Measurements from ENCODE around the gene TCERG1L. TPM values are rescaled to one million over a fixed set of nuclear protein-coding genes. Genes with fewer than 3 reads are reported as not detected.

The TCERG1L gene
- total RNA-seq, 2 donors from 2014 or later, result 1.6 to 4.5 TPM

- H3K36me3 ChIP-seq (ENCODE audit: control insufficient read depth, insufficient read depth, low read length), result no peaks in the 10 kb centered on the region
- peak; percentile 24 for DNase-seq
- no peak overlapping the region for H3K9ac ChIP-seq (ENCODE audit: extremely low read depth, low read length, poor library complexity, severe bottlenecking)
- no peaks in the 10 kb centered on the region for H3K4me1 ChIP-seq (ENCODE audit: control insufficient read depth, insufficient read depth, low read length)
- H3K4me3 Mint-ChIP-seq, result no peak overlapping the region
- no peaks in the 10 kb centered on the region for H3K27me3 Mint-ChIP-seq (ENCODE audit: insufficient read depth)
- no peak for TF ChIP-seq CTCF (conservative IDR thresholded peaks at IDR 0.05)
- peaks cover under 1% of the 10 kb centered on the region for H3K4me1 Mint-ChIP-seq
- no peaks in the 10 kb centered on the region for H3K36me3 Mint-ChIP-seq (ENCODE audit: low read depth)
- no peaks in the 10 kb centered on the region for H3K9me3 ChIP-seq (ENCODE audit: control insufficient read depth, low read length)
- WGBS, 2 experiments (ENCODE audit: insufficient coverage in 1 of 2, insufficient read length in 1 of 2), result 89 to 93% methylated on average over 11 to 17 of the region's 17 CpGs
- H3K9me3 Mint-ChIP-seq, result no peaks in the 10 kb centered on the region
- H3K27me3 ChIP-seq (ENCODE audit: control insufficient read depth, insufficient read depth, low read length, poor library complexity, severe bottlenecking), result no peaks in the 10 kb centered on the region
- H3K27ac Mint-ChIP-seq, result no peak overlapping the region
- no peak overlapping the region for H3K27ac ChIP-seq (ENCODE audit: low read depth, low read length)
- H3K4me3 ChIP-seq (ENCODE audit: low read length), result no peak overlapping the region
Observed at GRCh38 chr10:131168238-131168875, 143.2 kb downstream of the TCERG1L start.

- H3K27me3 ChIP-seq (ENCODE audit: control insufficient read depth, insufficient read depth, low read length, poor library complexity, severe bottlenecking), result no peaks in the 10 kb centered on the region
- Mint-ChIP-seq H3K27me3 (ENCODE audit: insufficient read depth) (no peaks in the 10 kb centered on the region), H3K27ac (no peak overlapping the region), H3K9me3 (no peaks in the 10 kb centered on the region), H3K4me3 (no peak overlapping the region), H3K36me3 (ENCODE audit: low read depth) (no peaks in the 10 kb centered on the region), H3K4me1 (peaks cover 6% of the 10 kb centered on the region)
- DNase-seq, result peak; percentile 10
- H3K4me3 ChIP-seq (ENCODE audit: low read length), result no peak overlapping the region
- 80 to 98% methylated on average over 5 to 13 of the region's 13 CpGs for WGBS, 2 experiments (ENCODE audit: insufficient coverage in 1 of 2, insufficient read length in 1 of 2)
- no peak overlapping the region for H3K27ac ChIP-seq (ENCODE audit: low read depth, low read length)
- no peak for TF ChIP-seq CTCF (conservative IDR thresholded peaks at IDR 0.05)
- H3K9ac ChIP-seq (ENCODE audit: extremely low read depth, low read length, poor library complexity, severe bottlenecking), result no peak overlapping the region
- H3K36me3 ChIP-seq (ENCODE audit: control insufficient read depth, insufficient read depth, low read length), result no peaks in the 10 kb centered on the region
- H3K9me3 ChIP-seq (ENCODE audit: control insufficient read depth, low read length), result no peaks in the 10 kb centered on the region
- H3K4me1 ChIP-seq (ENCODE audit: control insufficient read depth, insufficient read depth, low read length), result no peaks in the 10 kb centered on the region
Observed at GRCh38 chr10:131167036-131167860, 144.3 kb downstream of the TCERG1L start.

- no peaks in the 10 kb centered on the region for H3K9me3 Mint-ChIP-seq
- no peaks in the 10 kb centered on the region for H3K27me3 Mint-ChIP-seq (ENCODE audit: insufficient read depth)
Observed at GRCh38 chr10:131166486-131166885, 145.0 kb downstream of the TCERG1L start.

More at GRCh38 chr10:131166486-131166885, 145.0 kb downstream of the TCERG1L start:
- Mint-ChIP-seq H3K36me3 (ENCODE audit: low read depth) (no peaks in the 10 kb centered on the region), H3K4me1 (peaks cover 6% of the 10 kb centered on the region), H3K4me3 (no peak overlapping the region), H3K27ac (no peak overlapping the region)
- WGBS, 2 experiments (ENCODE audit: insufficient coverage in 1 of 2, insufficient read length in 1 of 2), result 94 to 96% methylated on average over 7 to 9 of the region's 9 CpGs
- H3K9me3 ChIP-seq (ENCODE audit: control insufficient read depth, low read length), result no peaks in the 10 kb centered on the region
- H3K27me3 ChIP-seq (ENCODE audit: control insufficient read depth, insufficient read depth, low read length, poor library complexity, severe bottlenecking), result no peaks in the 10 kb centered on the region
- no peaks in the 10 kb centered on the region for H3K4me1 ChIP-seq (ENCODE audit: control insufficient read depth, insufficient read depth, low read length)
- H3K36me3 ChIP-seq (ENCODE audit: control insufficient read depth, insufficient read depth, low read length), result no peaks in the 10 kb centered on the region
- H3K4me3 ChIP-seq (ENCODE audit: low read length), result no peak overlapping the region
- H3K9ac ChIP-seq (ENCODE audit: extremely low read depth, low read length, poor library complexity, severe bottlenecking), result no peak overlapping the region
- H3K27ac ChIP-seq (ENCODE audit: low read depth, low read length), result no peak overlapping the region
- peak; percentile 28 for DNase-seq
- no peak for TF ChIP-seq CTCF (conservative IDR thresholded peaks at IDR 0.05)

All from endodermal cell (in vitro differentiated cells).